ENCODE measurements around the gene METAP1D.

GRCh38 chr2:172081221-172082022 lies 81.7 kb downstream of the METAP1D start:
- TF ChIP-seq MXI1 (IDR thresholded peaks at IDR 0.05; ENCODE audit: low read depth, low read length), result no peak
- no peak for TF ChIP-seq CTCF (IDR thresholded peaks at IDR 0.05)
- TF ChIP-seq USF2 (IDR thresholded peaks at IDR 0.05; ENCODE audit: borderline replicate concordance, low read depth, low read length), result no peak
- no peak for TF ChIP-seq EP300 (IDR thresholded peaks at IDR 0.05; ENCODE audit: borderline replicate concordance in 1 of 2, low read depth in 1 of 2, low read length in 1 of 2)
- no peak for TF ChIP-seq POLR2AphosphoS5 (IDR thresholded peaks at IDR 0.05; ENCODE audit: low read depth, low read length)
- TF ChIP-seq ZBTB33 (IDR thresholded peaks at IDR 0.05; ENCODE audit: borderline replicate concordance, low read depth), result no peak
- no peak for TF ChIP-seq RFX5 (IDR thresholded peaks at IDR 0.05; ENCODE audit: low read length)
- no peak for TF ChIP-seq TCF12 (IDR thresholded peaks at IDR 0.05)
- no peak for TF ChIP-seq RXRA (IDR thresholded peaks at IDR 0.05; ENCODE audit: borderline replicate concordance, low read depth)
- TF ChIP-seq TAF1 (IDR thresholded peaks at IDR 0.05; ENCODE audit: borderline replicate concordance, low read depth, low read length), result no peak

Measured in SK-N-SH (cell line).